Islet of Langerhans (tissue), 1 donor: Measurements from ENCODE around the gene SNTG2.

Source experiments
- FAIRE-seq: peaks from one replicate; lab custom pipeline; 2011; peaks lifted over from hg19 to GRCh38; lab: Jason Lieb, UNC

The SNTG2 gene

DNA sequence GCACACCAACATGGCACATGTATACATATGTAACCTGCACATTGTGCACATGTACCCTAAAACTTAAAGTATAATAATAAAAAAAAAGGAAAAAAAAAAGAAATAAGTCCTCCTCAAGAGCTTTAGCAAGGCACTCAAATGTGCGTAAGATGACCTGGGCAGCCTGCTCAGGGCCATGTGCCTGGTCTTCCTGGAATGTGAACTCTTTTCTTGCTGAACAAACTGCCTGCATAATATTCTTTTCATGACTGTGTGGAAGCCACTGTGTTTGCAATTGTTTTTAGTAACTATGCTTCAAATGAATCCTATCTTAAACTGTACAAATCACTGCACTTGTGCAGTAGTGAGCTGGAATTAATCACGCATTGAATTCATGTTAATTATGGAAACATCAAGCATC is 294.5 kb downstream of the SNTG2 start:
- FAIRE-seq, result no peak

DNA sequence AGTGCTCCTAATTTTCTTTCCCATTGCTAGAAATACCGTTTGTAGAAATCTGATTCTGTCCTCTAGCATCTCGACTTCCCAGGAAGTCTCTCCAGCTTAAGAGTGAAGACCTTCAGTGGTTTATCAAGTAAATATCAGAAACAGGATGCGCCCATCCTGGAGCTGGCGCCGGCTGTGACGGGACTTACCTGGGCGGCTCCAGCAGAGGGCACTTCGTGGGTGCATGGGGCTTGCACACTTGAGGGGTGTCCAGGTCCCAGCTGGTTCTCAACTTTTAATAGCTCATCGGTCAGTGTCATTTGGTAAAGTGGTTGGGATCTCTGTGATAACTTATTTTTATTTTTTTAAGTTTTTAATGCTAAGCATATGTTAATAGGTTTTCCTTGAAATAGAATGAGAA is 295.6 kb downstream of the SNTG2 start:
- no peak for FAIRE-seq

DNA sequence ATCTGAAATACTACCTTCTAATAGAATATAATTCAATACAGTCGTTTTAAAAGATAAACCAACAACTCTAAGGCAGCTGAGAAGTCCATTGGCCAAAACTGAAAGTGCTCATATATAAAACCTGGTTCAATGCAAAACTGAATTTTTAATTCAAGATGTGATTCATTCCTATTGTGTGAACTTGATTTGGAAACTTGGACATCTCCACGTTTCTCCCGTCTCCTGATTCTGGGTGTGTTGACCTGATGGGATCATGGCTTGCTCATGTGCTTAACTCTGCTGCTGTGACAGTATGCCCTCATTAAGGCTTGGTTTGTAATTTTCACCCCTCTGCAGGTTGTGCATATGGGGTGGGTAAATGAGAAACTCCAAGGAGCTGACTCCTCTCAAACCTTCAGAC is 296.3 kb downstream of the SNTG2 start:
- FAIRE-seq, result no peak

DNA sequence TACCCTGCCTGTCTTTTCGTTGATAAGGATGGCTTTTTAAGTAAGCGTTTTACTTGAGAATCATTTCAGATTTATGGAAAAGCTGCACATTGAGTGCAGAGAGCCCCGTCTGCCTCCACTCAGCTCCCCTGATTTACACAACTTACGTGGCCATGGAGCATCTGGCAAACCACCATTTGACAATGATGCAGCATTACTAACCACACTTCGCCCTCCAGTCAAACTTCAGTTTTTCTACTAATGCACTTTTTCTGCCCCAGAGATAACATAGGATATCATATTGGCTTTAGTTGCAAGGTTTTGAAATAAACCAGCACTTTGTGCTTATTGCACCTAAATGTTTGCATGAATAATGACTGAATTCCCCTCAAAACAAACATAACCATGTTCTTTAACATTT is 297.5 kb downstream of the SNTG2 start:
- no peak for FAIRE-seq

DNA sequence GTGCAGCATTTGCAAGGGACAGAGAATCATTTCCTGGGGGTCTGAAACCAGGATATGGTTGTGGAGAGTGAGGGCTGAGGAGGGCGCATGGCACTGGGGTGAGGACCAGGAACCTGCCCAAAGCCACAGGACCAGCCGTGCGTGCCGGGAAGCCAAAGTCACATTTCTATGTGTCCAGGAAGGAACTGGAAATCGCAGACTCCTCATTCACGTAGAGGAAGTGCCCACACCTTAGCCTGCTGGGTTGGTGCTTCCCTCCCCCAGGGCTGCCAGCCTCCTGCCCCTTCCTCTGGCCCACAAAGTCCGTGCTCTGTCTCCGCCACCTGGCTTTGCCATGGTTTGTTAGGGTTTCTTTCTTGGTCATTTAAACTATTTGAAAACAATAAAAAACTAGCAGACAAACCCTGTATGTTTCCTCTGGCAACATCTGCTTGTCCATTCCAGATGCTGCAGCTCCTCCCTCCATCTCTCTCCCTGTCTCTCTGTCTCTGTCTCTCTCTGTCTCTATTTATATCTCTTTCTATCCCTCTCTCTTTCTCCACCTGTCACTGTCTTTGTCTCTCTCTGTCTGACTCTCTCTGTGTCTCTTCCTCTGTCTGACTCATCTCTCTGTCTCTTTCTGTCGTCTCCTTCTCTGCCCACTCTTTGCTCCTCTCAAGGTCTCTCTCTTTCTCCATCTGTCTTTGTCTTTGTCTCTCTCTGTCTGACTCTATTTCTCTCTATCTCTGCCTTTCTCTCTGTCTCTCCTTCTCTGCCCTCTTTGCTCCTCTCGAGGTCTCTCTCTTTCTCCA is 299.4 kb downstream of the SNTG2 start:
- no peak for FAIRE-seq

DNA sequence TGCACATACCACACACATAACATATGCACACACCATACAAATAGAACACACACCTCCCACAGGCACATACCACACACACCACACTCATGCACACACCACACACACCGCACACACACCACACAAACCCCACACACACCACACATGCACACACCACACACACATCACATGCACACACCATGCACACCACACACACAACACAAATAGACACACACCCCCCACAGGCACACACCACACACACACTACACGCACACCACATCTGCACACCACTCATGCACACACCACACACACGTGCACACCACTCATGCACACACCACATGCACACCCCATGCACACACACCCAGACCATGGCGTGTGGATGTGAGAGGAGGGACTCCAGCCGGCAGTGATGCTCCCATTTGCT is 300.9 kb downstream of the SNTG2 start:
- no peak for FAIRE-seq

DNA sequence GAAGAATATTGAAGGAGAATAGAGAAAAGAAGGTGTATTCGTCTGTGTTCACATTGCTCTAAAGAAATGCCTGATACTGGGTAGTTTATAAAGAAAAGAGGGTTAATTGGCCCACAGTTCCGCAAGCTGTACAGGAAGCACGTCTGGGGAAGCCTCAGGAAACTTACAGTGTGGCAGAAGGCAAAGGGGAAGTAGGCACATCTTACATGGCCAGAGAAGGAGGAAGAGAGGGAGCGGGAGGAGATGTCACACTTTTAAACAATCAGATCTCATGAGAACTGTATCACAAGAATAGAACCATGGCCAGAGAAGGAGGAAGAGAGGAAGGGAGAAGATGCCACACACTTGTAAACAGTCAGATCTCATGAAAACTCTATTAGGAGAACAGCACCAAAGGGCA is 303.0 kb downstream of the SNTG2 start:
- FAIRE-seq, result no peak

DNA sequence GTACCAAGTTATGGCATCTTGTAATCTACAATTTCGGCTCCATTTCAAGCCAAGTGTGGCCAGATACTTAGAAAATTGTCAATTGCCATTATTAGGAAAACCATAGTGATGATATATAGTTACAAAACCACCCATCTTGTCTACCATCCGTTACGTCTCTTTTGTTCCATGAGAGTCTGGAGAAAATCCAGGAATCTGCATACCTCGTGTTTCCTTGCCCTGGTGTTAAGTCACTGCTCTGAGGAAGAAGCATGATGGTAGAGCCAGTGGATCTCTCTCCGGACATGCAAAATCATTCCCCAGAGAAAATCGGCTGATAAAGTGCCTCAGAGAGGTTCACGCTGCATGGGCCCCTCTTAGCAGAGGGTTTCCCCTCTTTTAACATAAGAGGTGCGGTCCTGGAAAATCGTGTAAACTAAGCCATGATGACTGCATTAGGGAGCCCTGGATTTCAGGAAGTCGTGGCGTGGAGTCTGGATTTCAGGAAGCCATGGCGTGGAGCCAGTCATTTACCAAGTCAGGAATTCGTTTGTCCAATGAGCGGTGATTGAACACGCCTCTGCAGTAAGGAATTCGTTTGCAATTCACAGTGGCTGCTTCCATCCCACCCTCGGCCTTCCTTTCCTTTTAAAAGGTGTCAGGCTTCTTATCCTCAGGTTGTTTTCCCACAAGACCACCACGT is 304.2 kb downstream of the SNTG2 start:
- no peak for FAIRE-seq

DNA sequence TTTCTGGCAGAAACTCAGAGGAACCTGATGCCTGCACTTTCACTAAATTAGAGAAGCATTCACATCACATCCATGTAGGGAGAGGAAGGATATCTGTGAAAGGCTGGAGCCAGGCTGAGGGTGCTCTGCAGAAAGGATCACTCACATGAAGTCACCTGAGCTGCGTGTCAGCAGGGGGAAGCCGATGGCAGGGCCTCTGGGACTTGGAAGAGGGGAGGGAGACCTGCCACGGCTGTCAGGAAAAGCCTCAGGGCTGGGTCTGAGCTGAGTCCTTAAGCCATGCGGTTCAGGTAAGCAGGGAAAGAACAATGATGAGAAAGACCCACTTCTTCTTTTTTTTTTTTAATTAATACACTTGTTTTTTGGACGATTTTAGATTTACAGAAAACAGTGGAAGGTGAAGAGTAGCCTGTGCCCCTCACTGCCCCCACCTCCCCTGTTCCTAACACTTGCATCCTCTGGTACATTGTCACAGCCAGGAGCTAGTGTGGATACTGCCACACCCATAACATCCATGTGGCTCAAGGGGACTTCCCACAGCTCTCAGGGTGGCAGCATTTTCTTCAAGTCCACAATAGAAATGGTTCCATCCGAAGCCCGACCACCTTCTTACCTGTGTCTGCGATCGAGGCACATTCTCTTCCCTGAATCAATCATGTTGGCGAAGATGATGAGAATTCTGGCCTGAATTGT is 306.1 kb downstream of the SNTG2 start:
- FAIRE-seq, result no peak

DNA sequence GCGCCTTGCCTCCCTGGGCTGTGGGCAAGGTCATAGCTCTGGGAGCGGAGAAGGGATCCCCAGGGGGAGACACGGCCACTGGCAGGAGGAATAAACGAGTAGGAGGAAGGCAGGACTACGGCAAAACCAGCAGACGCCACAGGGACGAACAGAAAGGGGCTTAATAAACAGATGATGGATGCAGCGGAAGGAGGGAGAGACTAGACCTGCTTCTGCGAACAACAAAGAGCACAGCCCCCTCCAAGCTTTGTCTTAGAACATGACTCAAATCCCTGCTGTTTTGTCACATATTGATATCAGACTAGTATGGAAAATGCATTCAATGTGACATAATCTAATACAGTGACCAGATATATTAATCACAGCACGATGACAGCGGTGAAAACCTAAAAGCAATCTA is 306.7 kb downstream of the SNTG2 start:
- no peak for FAIRE-seq

DNA sequence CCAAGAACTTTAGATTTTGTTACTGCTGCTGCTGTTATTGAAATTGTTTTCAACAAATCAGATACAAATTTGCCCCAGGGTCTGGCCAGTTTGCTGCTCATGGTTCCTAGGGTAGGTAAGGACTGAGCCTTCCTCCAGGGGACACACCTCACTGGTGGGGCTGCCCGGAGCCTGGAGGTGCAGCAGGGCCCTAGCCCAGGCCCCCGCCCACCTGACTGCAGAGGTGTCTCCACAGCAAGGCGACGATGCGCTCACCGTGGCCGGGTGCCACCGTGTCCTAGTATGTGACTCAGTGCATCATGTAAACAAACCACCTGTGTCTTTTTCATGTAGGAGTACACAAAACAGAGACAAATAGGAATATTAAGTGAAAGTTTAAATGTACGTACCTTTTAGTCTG is 309.1 kb downstream of the SNTG2 start:
- no peak for FAIRE-seq

DNA sequence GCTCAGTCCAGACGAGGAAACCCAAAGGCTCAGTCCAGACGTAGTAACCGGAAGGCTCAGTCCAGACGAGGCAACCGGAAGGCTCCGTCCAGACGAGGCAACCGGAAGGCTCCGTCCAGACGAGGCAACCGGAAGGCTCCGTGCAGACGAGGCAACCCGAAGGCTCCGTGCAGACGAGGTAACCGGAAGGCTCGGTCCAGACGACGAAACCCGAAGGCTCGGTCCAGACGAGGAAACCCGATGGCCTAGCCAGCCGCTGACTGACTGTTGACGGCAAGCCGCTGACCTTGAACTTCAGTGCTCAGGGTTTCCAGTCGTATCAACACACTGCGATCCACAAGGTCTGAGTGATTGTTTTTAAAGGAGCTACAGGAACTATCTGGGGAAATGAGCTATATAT is 312.0 kb downstream of the SNTG2 start:
- FAIRE-seq, result no peak

DNA sequence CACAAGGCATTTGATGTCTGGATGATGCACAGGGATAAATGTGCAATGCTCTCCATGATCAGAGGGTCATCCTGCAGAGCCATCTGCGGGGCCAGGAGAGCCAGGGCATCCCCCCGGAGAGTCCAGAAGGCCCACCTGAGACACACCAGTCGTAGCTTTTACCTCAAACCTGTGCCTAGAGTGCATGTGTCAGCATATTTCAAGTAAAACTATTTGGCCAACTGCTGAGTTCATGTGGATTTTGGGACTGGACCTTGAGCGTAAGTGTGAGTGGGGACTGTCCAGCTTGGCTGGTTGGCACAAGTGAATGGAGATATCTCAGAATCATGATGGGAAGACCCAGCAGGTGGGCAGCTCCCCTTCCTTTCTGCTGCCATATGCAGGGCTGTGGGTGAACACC is 314.8 kb downstream of the SNTG2 start:
- no peak for FAIRE-seq

DNA sequence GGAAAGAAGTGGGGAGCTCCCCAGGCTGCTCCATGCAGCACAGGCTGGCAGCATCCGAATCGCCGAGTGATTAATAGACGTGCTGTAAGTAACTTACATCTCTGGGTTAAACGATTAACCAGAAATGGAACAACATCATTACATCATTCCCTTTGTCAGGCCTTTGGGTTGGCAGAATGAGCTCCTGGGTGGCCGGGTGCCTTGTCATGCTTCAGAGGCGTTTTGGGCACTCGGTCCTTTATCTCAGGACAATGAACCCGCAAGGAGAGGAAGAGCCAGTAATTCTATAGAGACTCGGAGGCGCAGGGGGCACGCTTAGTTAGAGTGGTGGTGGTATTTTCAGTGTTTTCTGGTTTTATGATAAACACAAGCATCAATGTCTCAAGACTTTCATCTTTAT is 315.7 kb downstream of the SNTG2 start:
- no peak for FAIRE-seq

DNA sequence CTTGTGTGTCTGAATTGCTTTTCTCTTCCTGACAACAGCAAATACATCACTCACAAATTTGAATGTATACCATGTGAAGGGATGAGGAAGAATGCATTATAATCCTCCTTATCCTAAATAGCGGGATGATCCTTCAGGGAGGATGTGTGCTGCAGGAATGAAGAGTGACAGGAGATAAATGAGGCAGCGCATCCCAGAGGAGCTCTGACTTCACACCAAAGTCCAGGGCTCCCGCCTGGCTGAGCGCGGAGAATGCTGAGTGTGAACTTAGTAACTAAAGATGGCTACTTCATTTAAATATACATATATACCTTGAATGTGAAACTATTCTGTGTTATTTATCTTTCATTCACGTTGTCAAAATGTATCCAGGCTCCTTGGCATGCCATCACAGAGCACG is 317.4 kb downstream of the SNTG2 start:
- no peak for FAIRE-seq

DNA sequence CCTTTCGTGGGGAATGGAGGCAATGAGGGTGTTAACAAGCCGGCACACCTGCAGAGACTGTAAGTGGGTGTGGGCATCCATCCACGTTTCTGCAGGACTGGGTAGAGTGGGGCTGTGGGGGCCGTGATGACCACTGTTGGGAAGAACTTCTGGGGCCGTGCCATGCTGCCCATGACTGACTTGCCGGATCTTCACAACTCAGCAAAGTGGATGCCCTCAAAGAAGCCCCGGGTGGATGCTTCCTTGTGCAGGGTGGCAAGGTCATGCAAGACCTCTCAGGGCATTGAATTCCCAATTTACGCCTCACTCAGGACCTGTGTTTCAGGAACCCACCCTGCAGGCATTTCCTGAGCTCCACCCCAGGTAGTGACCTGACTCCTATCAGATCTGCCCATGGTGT is 319.2 kb downstream of the SNTG2 start:
- FAIRE-seq, result no peak

DNA sequence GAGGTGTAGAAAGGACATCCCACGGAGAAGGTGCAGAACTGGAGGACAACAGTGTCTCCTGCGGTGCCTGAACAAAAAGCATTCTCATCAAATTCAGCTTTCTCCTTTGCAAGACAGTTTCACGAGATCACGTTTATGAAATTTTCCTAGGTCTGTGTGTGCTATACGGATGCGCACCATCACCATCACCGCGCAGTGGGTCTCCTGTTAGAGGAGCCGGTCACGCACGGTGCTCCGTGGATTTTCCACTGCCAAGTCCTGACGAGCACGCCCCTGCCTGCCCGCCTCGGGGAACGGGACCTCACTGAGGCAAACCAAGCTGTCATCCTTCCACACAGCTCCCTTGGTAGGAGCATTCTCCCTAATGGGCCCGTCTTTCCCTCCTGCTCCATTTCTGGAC is 322.2 kb downstream of the SNTG2 start:
- no peak for FAIRE-seq

DNA sequence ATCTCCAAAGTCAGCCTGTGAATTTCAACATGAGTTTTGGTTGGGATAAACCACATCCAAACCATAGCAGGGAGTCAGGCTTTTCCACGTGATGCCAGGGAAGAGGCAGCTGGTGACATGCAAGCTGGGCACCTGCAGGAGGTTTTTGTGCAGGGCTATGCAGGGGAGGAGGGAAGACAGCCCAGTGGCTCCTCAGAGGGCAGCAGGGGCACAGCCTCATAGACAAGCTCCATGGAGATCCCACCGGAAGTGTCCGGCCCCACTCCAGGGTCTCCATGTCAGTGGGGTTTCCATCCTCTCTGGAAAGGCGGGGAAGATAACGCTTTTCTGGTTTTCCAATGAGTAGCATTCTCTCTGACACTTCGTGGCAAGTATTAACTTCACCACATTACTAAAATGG is 327.0 kb downstream of the SNTG2 start:
- no peak for FAIRE-seq

DNA sequence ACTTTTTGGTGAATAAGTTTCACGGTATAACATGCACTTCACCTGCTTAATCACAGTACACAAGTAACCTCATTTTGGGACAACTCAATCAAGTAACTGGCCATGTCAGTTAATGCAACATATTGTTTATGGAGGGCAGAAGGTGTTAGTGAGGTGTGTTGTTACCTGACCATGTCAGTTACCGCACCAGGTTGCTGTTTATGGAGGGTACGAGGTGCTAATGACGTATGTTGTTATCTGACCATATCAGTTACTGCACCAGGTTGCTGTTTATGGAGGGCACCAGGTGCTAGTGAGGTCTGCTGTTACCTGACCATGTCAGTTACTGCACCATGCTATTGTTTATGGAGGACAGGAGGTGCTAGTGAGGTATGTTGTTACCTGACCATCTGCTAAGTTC is 327.5 kb downstream of the SNTG2 start:
- FAIRE-seq, result no peak

DNA sequence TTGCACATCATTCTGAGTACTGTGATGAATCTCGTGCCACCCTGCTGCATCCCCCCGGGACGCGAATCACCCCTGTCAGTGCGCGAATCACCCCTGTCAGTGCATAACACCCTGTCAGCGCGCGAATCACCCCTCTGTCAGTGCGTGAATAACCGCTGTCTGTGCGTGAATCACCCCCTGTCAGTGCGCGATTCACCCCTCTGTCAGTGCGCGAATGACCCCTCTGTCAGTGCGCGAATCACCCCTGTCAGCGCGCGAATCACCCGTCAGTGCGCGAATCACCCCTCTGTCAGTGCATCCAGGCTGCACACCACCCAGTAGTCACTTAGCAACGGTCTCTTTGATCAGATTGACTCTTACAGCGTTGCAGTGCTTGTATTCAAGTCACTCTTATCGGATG is 328.2 kb downstream of the SNTG2 start:
- no peak for FAIRE-seq

DNA sequence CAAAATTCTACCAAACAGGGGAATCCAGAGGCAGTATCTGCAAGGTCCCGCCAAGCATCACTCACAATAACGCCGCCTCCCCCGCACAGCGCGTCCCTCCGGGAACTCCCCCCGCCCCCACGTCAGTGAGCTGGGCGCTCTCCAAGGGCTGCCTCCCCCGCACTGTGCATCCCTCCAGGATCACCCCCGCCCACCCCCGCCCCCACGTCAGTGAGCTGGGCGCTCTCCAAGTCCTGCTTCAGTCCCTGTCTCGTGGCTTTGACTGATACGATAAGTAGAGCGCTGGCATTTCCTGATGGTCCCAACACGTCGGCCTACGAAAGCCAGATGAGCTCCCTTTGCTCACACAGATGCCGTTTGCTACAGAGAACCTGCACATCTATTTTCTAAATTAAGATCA is 331.9 kb downstream of the SNTG2 start:
- FAIRE-seq, result no peak

DNA sequence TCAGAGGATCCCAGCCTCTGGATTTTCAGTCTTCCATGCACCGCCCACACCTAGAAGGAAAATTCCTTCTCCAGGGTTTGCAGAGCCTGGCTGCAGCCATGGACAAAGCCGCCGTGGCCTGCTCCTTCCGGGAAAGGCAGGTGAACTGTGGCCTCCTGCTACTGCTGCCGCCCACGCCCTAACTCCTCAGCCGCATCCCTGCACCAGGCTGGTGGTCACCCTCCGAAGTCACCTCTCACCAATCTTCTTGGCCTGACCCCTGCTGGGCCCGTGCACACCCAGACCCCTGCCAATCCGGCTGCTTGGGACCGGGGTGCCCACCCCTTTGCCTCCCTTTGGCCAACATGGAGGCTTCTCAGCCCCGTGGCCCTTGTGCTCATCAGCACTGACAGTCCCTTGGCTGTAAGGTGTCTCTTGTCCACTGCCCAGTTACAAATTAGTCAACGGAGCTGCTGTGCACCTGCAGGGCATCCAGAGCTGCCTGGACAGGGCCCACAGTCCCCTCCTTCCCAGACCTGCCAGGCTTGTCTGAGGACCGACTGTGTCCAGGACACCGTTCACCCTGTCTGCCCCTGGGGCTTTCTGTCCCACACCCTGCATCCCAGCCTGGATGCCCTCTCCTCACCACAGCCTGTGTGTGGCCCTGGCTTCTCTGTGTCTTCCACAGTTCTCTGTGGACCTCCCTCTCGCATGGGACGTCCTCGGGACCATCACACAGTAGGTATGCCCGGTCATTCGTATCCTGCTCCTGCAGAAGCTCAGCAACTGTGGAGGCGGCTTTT is 332.6 kb downstream of the SNTG2 start:
- no peak for FAIRE-seq

DNA sequence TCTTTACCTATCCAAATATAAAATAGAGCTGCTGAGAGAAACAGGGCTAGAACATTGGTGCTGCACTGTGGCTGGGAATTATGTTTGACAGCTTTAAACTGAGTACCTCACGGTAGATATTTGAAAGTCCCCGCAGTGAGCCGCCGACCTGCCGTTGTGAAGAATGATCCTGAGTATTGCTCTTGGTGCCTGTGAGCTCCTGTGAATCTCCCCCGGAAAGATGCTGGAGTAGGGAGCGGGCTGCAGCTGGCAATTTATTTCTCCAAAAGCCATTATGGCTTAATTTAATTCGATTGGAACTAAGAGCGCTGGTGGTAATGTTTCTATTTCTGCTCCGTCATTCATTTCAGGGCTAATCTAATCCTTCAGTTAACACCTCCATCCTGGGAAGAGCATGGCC is 333.2 kb downstream of the SNTG2 start:
- FAIRE-seq, result no peak
